Neural crest cell (in vitro differentiated cells): ENCODE results near the gene PTPRR. TPM values are rescaled to one million over a fixed set of nuclear protein-coding genes. Genes with fewer than 3 reads are reported as not detected.

Experiments used
- DNase-seq: peaks from one replicate; pipeline ENCODE4 v3.0.0; 2021; ENCODE audit warnings: low read depth, mixed read lengths, low spot score
- H3K27ac Mint-ChIP-seq: one replicate; pipeline ENCODE4 v1.8.0; 2021; ENCODE audit warnings: mild to moderate bottlenecking, mixed read lengths; ENCODE audit not compliant: unreplicated experiment
- H3K27me3 Mint-ChIP-seq: 2 replicates; pipeline ENCODE4 v1.8.0; 2021; ENCODE audit warnings: low read depth, mild to moderate bottlenecking, mixed read lengths
- H3K36me3 Mint-ChIP-seq: 2 replicates; pipeline ENCODE4 v1.8.0; 2021; ENCODE audit warnings: low read depth, mild to moderate bottlenecking, mixed read lengths
- H3K4me1 Mint-ChIP-seq: 2 replicates; pipeline ENCODE4 v1.8.0; 2021; ENCODE audit warnings: mixed read lengths
- H3K4me3 Mint-ChIP-seq: one replicate; pipeline ENCODE4 v1.8.0; 2021; ENCODE audit warnings: mild to moderate bottlenecking, mixed read lengths
- H3K9me3 Mint-ChIP-seq: 2 replicates; pipeline ENCODE4 v1.8.0; 2021; ENCODE audit warnings: mixed read lengths
- CTCF ChIP-seq: fragments of 200-600 bp; sonication (generic); conservative IDR thresholded peaks from 2 replicates; pipeline ENCODE4 v1.5.0; 2021; ENCODE audit warnings: antibody characterized with exemption, mild to moderate bottlenecking
- total RNA-seq: library from RNA; stranded (reverse); gene quantifications from 2 replicates; pipeline ENCODE4 v1.2.1, GENCODE V29; 2021

The PTPRR gene
- total RNA-seq, 1 donor from 2014 or later = 0.61 TPM

- H3K36me3 Mint-ChIP-seq = no peaks in the 10 kb centered on the region
- no peaks in the 10 kb centered on the region for H3K9me3 Mint-ChIP-seq
- H3K27ac Mint-ChIP-seq = no peak overlapping the region
- no peaks in the 10 kb centered on the region for H3K4me1 Mint-ChIP-seq
- H3K4me3 Mint-ChIP-seq = no peak overlapping the region
- H3K27me3 Mint-ChIP-seq = no peaks in the 10 kb centered on the region
- no peak for TF ChIP-seq CTCF
- no peak for DNase-seq
These were observed 7.5 kb upstream of the PTPRR start for GRCh38 chr12:70928071-70928470.

- no peaks in the 10 kb centered on the region for H3K36me3 Mint-ChIP-seq
- TF ChIP-seq CTCF = no peak
- H3K9me3 Mint-ChIP-seq = no peaks in the 10 kb centered on the region
- no peaks in the 10 kb centered on the region for H3K4me1 Mint-ChIP-seq
- H3K27me3 Mint-ChIP-seq = peaks cover 2% of the 10 kb centered on the region
- no peak overlapping the region for H3K27ac Mint-ChIP-seq
- no peak for DNase-seq
- no peak overlapping the region for H3K4me3 Mint-ChIP-seq
These were observed 6.8 kb upstream of the PTPRR start for GRCh38 chr12:70927356-70927755.

GRCh38 chr12:70925539-70925938 lies 5.0 kb upstream of the PTPRR start:
- Mint-ChIP-seq H3K4me1 (peaks cover under 1% of the 10 kb centered on the region), H3K9me3 (no peaks in the 10 kb centered on the region), H3K27me3 (peaks cover 15% of the 10 kb centered on the region), H3K4me3 (no peak overlapping the region), H3K27ac (no peak overlapping the region), H3K36me3 (no peaks in the 10 kb centered on the region)
- DNase-seq = no peak
- no peak for TF ChIP-seq CTCF

GRCh38 chr12:70920891-70921290 lies 353 bp upstream of the PTPRR start:
- H3K27me3 Mint-ChIP-seq = peaks cover 48% of the 10 kb centered on the region
- no peaks in the 10 kb centered on the region for H3K9me3 Mint-ChIP-seq
- no peak overlapping the region for H3K27ac Mint-ChIP-seq
- peaks cover 10% of the 10 kb centered on the region for H3K4me1 Mint-ChIP-seq
- TF ChIP-seq CTCF = no peak
- DNase-seq = no peak
- no peaks in the 10 kb centered on the region for H3K36me3 Mint-ChIP-seq
- H3K4me3 Mint-ChIP-seq = no peak overlapping the region

- Mint-ChIP-seq H3K4me1 (peaks cover 10% of the 10 kb centered on the region), H3K36me3 (no peaks in the 10 kb centered on the region), H3K27ac (no peak overlapping the region), H3K9me3 (no peaks in the 10 kb centered on the region), H3K27me3 (peaks cover 54% of the 10 kb centered on the region), H3K4me3 (peak overlapping the region; percentile 89)
- no peak for TF ChIP-seq CTCF
- DNase-seq = no peak
These were observed 922 bp downstream of the PTPRR start for GRCh38 chr12:70919597-70920035.

- no peak overlapping the region for H3K4me3 Mint-ChIP-seq
- TF ChIP-seq CTCF = no peak
- H3K27ac Mint-ChIP-seq = no peak overlapping the region
- H3K4me1 Mint-ChIP-seq = peaks cover 10% of the 10 kb centered on the region
- no peaks in the 10 kb centered on the region for H3K36me3 Mint-ChIP-seq
- no peak for DNase-seq
- peaks cover 54% of the 10 kb centered on the region for H3K27me3 Mint-ChIP-seq
- H3K9me3 Mint-ChIP-seq = no peaks in the 10 kb centered on the region
These were observed 1.4 kb downstream of the PTPRR start for GRCh38 chr12:70919176-70919575.
